Stimulated activated CD8-positive, alpha-beta memory T cell treated with anti-CD3 and anti-CD28 coated beads, Interleukin-4, amount 100 ng/mL, for 4 hours (primary cell): ENCODE measurements around the gene RNF169.

Experiments
- DNase-seq, 2 donors: peaks; one replicate each; pipeline ENCODE4 v3.0.0-alpha.2; 2020; ENCODE audit warnings: low read depth in 2 of 2, low spot score in 1 of 2

The RNF169 gene

DNA sequence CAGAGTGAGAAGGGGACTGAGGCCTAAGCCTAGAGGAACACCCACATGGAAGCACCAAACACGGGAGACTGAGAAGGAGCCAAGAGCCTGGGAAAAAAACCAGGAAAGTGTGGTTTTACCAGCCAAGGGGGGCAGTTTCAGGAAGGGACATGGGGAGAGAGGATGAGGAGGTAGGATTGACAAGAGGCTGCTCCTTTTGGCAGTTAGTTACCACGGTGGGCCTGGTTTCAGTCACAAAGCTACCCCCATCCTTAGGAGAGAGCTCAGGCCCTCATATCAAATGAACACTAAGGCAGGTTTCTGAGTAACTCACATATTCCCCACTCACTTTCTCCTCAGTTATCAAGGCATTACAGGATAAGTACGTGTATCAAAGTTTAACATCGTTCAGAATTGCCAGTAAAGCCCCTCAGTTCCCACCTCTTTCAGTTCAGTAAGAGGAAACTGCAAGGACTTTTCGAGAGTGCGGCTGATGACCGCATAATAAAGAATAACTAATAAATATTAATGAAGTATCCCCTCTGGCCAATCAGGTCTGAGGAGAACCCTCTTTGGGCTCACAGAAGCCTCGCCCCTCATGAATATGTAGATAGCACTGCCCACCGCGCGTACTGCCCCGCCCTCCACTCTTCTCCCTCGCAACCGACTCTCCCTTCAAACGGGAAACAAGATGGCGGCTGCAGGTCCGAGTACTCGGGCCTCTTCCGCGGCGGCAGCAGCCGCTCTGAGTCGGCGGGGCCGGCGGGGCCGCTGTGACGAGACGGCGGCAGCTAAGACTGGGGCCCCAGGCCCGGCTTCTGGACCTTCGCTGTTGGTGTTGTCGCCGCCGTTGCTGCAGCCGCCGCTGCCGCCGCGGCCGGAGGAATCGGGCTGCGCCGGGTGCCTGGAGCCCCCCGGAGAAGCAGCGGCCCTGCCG lies at the start of gene RNF169:
RNF169 (plus strand) TSS at position 639 of the 916 bp plus-strand sequence; CDS start at position 671, 32 bp downstream.
- peak; percentile 74 to 85 for DNase-seq

DNA sequence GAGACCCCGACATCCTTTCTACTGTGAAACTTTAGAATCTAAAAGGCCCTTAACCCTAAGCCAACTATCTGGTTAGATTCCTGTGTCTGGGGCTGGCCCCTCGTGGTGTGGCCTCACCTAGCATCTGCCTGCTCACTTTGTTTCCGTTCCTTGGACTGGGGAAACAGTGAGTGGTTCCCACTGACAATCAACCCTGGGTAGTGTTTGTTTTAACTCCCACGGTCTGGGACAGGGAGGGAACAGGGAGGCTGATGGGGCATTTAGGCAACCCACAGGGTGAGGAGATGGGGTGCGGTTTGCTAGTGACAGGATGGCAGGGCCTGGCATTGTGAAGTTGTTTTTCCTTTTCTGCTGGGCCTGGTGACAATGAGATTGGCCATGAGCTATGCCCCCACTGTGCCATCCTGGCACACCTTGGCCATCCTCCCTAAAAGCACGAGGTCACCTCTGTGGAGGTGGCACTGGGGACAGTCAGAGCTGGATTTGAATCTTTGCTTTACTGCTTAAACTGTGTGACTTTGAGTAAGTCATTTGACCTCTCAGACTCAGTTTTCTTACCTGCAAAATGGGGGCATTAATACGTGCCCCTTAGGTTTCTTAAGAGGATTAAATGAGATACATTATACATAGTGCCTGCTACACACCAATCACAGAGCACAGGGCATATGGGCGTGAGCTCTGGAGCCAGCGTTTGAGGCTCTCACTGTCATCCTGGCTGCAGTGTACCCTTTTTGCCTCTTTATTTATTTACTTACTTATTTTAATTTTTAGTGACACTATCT lies 48.8 kb upstream of the RNF169 start:
- no peak for DNase-seq

- no peak for DNase-seq
Observed at GRCh38 chr11:74701351-74701750, 47.3 kb upstream of the RNF169 start.

GRCh38 chr11:74702383-74703007 lies 46.2 kb upstream of the RNF169 start:
- peak in 1 of 2 donors; percentile 5 for DNase-seq

- no peak for DNase-seq
Observed at GRCh38 chr11:74703211-74703610, 45.4 kb upstream of the RNF169 start.

- DNase-seq: no peak
Observed at GRCh38 chr11:74707182-74707581, 41.5 kb upstream of the RNF169 start.

- DNase-seq: no peak
Observed at GRCh38 chr11:74707602-74708510, 40.8 kb upstream of the RNF169 start.

DNA sequence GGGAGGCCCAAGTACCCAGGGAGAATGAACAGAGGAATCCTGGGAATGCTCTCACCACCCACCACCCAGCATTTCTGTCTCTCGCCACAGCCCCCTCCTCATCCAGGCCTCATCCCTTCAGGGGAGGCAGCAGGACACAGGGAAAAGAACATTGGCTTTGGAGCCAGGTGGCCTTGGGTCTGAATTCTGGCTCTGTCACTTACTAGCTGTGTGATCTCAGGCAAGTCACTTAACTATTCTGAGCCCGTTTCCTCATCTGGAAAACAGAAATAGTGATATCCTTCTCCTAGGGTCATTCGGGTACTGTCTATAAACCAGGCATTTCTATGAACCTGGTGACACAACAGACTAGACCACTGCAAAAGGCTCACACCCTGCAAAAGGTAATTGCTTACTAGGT lies 39.5 kb upstream of the RNF169 start:
- DNase-seq: no peak

DNA sequence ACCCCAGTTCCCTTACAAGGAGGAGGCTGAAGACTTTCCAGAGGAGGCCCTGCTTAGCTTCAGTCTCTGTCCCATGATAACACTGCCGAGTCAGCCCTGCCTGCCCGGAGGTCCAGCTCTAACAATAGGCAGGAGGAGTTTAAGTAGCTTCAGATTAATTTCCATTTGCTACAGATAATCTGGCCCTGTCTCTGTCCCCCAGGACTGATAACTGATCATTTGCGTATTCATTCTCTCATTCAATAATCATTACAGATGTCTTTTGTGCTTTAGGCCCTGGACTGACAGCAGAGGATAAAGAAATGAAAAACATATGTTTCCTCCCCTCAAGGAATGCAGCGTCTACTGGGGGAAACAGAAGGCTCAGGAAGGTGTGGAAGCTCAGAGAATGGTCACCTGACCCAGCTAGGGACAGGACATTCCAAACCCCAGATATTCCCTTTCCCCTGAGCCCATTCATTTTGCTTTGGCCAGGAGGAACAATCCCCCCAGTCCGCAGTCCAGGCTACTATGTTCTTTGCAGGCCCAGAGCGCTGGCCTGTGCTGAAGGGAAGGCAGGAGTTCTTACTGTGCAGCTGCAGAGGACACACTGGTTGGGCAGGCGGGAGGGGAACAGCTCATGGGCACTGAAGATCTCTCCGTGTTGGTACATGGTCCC lies 38.2 kb upstream of the RNF169 start:
- DNase-seq: no peak

GRCh38 chr11:74713686-74714085 lies 35.0 kb upstream of the RNF169 start:
- no peak for DNase-seq

DNA sequence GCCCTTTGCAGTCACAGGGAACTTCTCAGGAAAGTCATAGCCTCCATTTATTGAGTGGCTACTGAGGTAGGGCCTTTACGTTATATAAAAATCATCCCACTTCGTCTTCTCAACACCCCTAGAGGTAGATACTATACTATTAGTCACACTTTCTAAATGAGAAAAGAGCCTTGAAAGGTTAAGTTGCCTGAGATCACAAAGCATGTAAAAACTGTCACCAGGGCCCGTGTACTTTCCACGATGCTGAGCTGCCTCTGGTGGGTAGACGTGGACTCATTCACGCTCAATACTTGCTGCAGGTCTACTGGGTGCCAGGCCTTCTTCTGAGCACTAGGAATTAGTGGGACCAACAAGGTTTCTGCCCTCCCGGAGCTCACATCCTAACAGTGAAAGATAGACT lies 33.7 kb upstream of the RNF169 start:
- DNase-seq: no peak

DNA sequence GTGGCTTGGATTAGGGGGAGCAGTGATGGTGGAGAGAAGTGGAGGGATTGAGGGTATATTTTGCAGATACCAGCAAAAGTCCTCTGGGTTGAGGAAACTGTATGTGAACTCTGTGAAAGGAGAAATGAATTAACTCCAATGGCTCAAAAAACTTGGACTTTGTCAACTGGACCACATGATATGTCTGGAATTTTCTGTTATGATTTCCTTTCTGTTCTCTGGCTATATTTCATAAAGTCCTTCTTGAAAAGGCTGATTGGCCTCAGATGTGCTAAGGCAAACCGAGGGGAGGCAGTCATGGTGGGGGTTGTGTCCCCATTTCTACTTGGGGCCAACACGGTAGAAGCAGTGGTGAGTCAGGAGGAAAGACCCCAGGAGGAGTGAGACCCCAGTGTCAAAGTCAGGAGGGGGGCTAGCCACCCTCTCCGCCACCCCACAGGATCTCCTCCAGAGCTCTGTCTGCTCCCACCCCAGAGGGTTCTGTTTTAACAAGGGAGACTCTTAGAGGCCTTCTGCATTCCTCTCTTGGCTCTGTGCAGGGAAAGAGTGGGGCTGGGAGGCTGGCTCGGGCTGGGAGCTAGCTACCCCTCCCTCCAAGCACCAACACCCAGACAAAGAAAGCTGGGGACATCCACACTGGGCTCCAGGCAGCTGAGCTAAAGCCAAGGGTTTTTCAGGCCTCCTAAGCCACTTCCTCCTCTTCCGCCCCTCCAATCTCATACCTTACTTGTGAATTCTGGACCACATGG lies 31.3 kb upstream of the RNF169 start:
- DNase-seq: no peak

DNA sequence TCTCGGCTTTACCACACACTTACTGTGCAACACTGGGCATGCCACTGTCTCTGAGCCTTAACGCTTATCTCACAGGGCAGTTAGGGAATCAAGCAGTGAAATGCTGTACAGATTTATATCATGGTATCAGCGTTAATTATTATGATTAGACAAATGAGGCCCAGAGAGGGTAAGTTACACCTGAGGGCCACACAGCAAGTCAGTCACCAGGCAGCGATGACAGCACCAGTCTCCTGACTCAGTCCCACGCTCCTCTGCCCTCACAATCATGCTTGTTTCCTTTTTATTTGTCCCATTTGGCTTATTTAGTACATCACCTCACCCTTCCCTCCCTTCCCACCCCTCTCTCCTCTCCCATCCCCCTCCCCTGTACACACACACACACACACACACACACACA lies 29.6 kb upstream of the RNF169 start:
- no peak for DNase-seq

GRCh38 chr11:74720596-74721478 lies 27.8 kb upstream of the RNF169 start:
- no peak for DNase-seq

DNA sequence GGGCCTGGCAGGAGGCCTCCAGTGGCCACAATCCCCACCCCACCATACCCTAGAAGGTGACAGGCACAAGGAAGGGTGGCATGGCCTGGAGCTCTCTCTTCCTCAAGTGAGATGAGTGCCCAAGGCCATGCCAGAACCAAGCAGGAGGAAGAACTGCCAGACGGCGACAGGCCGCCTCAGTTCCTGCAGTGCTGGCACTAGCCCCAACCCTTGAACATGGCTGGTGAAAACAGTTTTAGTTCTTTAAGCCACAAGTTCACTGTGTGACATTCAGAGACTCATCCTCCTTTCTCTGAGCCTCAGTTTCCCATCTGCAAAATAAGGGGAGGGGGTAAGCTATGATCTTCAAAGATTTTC lies 27.2 kb upstream of the RNF169 start:
- no peak for DNase-seq

- no peak for DNase-seq
Observed at GRCh38 chr11:74723511-74723910, 25.1 kb upstream of the RNF169 start.

GRCh38 chr11:74725701-74726100 lies 22.9 kb upstream of the RNF169 start:
- no peak for DNase-seq

DNA sequence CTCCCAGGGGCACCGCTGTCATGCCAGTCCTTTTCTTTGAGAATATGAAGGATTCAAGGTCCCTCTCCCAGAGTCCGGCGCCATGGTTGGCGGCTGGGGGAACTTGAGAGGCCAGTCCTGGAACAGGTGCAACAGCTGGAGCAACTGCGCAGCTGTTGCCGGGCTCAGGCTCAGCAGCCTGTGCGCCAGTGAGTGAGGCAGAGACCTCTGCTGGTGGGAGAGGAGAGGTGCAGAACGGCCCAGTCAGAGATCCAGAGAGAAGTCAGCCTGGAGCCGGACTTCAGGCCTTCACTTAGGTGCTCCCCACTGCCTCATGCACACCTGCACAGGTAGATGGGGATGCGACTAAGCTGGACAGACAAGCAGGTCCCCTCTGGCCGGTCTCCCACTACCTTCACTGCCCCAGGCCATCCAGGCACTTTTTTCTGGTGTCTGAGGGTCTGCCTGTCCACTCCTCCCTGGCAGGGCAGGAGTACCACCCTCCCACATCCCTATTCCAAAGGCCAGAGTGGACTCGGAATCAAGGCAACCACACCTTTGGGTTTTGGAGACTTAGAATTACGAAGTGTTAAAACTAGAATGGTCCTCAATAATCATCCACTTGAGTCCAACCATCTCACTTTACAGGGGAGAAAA lies 22.0 kb upstream of the RNF169 start:
- DNase-seq: peak; percentile 6 to 10
